ELF-1 (cell line): ENCODE data around the gene ZNF695.
A peak's percentile ranks its signal among the peaks of the same experiment; 100 is the strongest.

Experiments
- DNase-seq: peaks from one replicate; pipeline ENCODE4 v3.0.0-alpha.2; 2016; ENCODE audit warnings: low read depth, low spot score

The ZNF695 gene

DNA sequence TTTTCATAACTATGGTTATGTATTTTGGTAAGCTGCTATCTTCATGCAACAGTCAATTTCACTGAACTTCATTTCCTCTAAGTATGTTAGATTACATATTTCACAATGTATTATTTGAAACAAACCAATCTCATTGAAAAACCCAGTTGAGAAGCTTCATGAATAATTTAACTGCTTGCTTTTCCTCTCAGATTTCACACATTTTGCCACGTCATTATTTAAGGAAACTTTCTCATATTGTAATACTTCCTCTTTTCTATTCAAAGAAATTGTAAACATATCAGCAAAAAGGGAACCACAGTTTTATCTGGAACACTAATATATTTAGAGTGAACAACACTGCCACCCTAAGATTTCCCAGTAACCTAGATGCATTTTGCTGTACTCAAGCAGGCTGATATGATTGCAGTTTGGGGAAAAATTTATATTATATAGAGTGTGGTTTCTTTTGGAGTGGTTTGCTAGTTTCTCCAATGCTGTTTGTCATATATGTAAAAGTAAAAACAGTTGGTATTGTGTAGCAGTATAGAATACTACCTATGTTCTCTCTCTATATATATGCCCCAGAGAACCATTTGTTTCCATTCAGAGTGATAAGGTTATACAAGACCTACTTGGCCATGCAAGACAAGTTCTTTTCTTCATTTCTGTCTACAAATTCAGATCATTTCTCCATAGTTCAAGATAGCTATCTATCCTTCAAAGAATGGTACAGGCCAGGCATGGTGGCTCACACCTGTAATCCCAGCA lies 47.7 kb downstream of the ZNF695 start:
- DNase-seq: no peak

GRCh38 chr1:246954126-246954525 lies 53.7 kb downstream of the ZNF695 start:
- DNase-seq: no peak

DNA sequence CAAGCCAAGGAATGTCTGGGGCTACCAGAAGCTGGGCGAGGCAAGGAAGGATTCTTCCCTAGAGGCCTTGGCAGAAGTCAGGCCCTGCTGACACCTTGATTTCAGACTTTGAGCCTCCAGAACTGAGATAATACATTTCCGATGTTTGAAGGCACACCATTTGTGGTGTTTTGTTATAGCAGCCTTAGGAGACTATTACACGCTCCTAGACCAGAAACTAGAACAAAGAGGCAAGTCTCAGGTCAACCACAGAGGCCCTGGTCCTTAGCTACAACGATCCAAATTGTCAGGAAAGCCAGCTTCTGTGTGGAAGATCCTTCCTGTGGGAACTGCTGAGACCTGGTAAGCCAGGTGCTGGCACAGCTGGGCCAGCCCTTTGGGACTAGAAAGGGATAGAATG lies 56.4 kb downstream of the ZNF695 start:
- no peak for DNase-seq

GRCh38 chr1:246949956-246950355 lies 57.9 kb downstream of the ZNF695 start:
- DNase-seq: no peak

DNA sequence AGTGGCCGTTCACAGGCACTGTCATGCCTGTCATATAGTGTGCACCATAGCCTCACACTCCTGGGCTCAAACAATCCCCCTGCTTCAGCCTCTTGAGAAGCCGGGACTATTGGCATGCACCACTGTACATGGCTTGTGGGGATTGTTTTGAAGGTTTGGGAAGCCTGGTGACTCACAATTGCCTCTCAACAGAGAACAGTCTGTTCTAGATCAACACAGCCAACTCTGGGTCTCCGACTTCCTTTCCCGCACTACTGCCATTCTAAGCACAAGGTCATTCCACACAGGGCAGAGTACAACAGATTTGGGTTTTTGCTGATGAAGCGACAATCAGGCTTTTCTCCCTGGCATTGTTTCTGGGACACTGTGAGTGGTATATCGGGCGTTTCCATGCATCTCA lies 60.6 kb downstream of the ZNF695 start:
- DNase-seq: peak; percentile 33

GRCh38 chr1:246946366-246946765 lies 61.5 kb downstream of the ZNF695 start:
- DNase-seq: no peak
